IMR-90 (cell line): ENCODE measurements around the gene MDH1B. TPM values are rescaled to one million over a fixed set of nuclear protein-coding genes. Genes with fewer than 3 reads are reported as not detected.
A peak's percentile ranks its signal among the peaks of the same experiment; 100 is the strongest.

Experiments used
- ATAC-seq: fragments of 200-7000 bp; cut with Tn5 transposase; 2 replicates; pipeline ENCODE4 v1.9.1; 2020; ENCODE audit warnings: low read depth, mild to moderate bottlenecking, moderate library complexity
- BruUV-seq: library from RNA; stranded (reverse); fragments of 400-500 nt; replicated peaks from 2 replicates; lab custom pipeline; 2021; lab: Mats Ljungman, UMichigan
- CTCF ChIA-PET: fragments of 300-600 bp; formaldehyde crosslinking; extraction: SDS; loops from one replicate; lab custom pipeline; 2021; ENCODE audit warnings: antibody characterized with exemption; lab: Yijun Ruan, JAX
- POLR2A ChIA-PET: fragments of 300-600 bp; sonication (Branson Sonifier 250); formaldehyde crosslinking; loops from one replicate; lab custom pipeline; 2022; ENCODE audit warnings: antibody characterized with exemption; ENCODE audit not compliant: unreplicated experiment; lab: Charles Lee
- DNase-seq: peaks from one replicate; pipeline ENCODE4 v3.0.0; 2013
- H2AFZ ChIP-seq: replicated peaks from 2 replicates; pipeline ENCODE3; 2013; ENCODE audit warnings: low read length, mild to moderate bottlenecking; ENCODE audit not compliant: poor library complexity
- H2AK5ac ChIP-seq: 2 replicates; pipeline ENCODE4 v1.6.1; 2013; ENCODE audit warnings: low read depth, low read length, inconsistent platforms
- H2AK9ac ChIP-seq: replicated peaks from 2 replicates; pipeline ENCODE3; 2013; ENCODE audit warnings: mild to moderate bottlenecking, low read depth, low read length, moderate library complexity; ENCODE audit not compliant: poor library complexity
- H2BK120ac ChIP-seq: 2 replicates; pipeline ENCODE4 v1.6.1; 2013; ENCODE audit warnings: low read depth, low read length, inconsistent platforms
- H2BK15ac ChIP-seq: 3 replicates; pipeline ENCODE4 v1.6.1; 2013; ENCODE audit warnings: low read depth, low read length, inconsistent platforms
- H2BK20ac ChIP-seq: 2 replicates; pipeline ENCODE4 v1.6.1; 2013; ENCODE audit warnings: low read depth, mild to moderate bottlenecking, inconsistent platforms, low read length, moderate library complexity
- H2BK5ac ChIP-seq: 2 replicates; pipeline ENCODE4 v1.6.1; 2013; ENCODE audit warnings: mild to moderate bottlenecking, low read depth, low read length, inconsistent platforms; ENCODE audit not compliant: poor library complexity, severe bottlenecking
- H3K14ac ChIP-seq: replicated peaks from 2 replicates; pipeline ENCODE4 v1.6.1; 2013; ENCODE audit warnings: low read depth, low read length, inconsistent platforms
- H3K18ac ChIP-seq: 2 replicates; pipeline ENCODE4 v1.6.1; 2013; ENCODE audit warnings: low read depth, low read length, control low read depth
- H3K23ac ChIP-seq: 2 replicates; pipeline ENCODE4 v1.6.1; 2013; ENCODE audit warnings: low read depth, low read length, inconsistent platforms
- H3K27ac ChIP-seq: 2 replicates; pipeline ENCODE4 v1.5.1; 2013; ENCODE audit warnings: mild to moderate bottlenecking, control low read depth, low read length; ENCODE audit not compliant: insufficient read depth
- H3K27me3 ChIP-seq: 2 replicates; pipeline ENCODE4 v1.6.1; 2013; ENCODE audit warnings: low read length; ENCODE audit not compliant: control insufficient read depth, insufficient read depth
- H3K36me3 ChIP-seq: 2 replicates; pipeline ENCODE4 v1.6.1; 2013; ENCODE audit warnings: low read length, mixed read lengths; ENCODE audit not compliant: control insufficient read depth, insufficient read depth
- H3K4ac ChIP-seq: 2 replicates; pipeline ENCODE4 v1.6.1; 2013; ENCODE audit warnings: low read depth, low read length, inconsistent platforms
- H3K4me1 ChIP-seq: 2 replicates; pipeline ENCODE4 v1.6.1; 2013; ENCODE audit warnings: low read length, mixed read lengths; ENCODE audit not compliant: control insufficient read depth, insufficient read depth
- H3K4me2 ChIP-seq: 2 replicates; pipeline ENCODE4 v1.6.1; 2013; ENCODE audit warnings: low read depth, mild to moderate bottlenecking, control low read depth, low read length, moderate library complexity
- H3K4me3 ChIP-seq: 2 replicates; pipeline ENCODE4 v1.5.1; 2013; ENCODE audit warnings: low read depth, mild to moderate bottlenecking, control low read depth, low read length, moderate library complexity; ENCODE audit not compliant: insufficient read depth
- H3K56ac ChIP-seq: 2 replicates; pipeline ENCODE4 v1.6.1; 2013; ENCODE audit warnings: low read length, inconsistent platforms; ENCODE audit not compliant: insufficient read depth; ENCODE audit errors: extremely low read depth
- H3K79me1 ChIP-seq, 2 experiments: 2 replicates each; pipeline ENCODE4 v1.6.1; 2013; ENCODE audit warnings: low read length in 2 of 2, inconsistent platforms in 1 of 2, low read depth in 1 of 2
- H3K9ac ChIP-seq: 2 replicates; pipeline ENCODE4 v1.6.1; 2013; ENCODE audit warnings: low read depth, low read length, control low read depth
- H3K9me1 ChIP-seq: 2 replicates; pipeline ENCODE4 v1.6.1; 2013; ENCODE audit warnings: low read length, inconsistent platforms; ENCODE audit not compliant: insufficient read depth
- H3K9me3 ChIP-seq: 2 replicates; pipeline ENCODE4 v1.6.1; 2013; ENCODE audit warnings: low read length; ENCODE audit not compliant: control insufficient read depth, insufficient read depth
- H4K20me1 ChIP-seq: 2 replicates; pipeline ENCODE4 v1.6.1; 2013; ENCODE audit warnings: low read length, inconsistent platforms; ENCODE audit not compliant: insufficient read depth
- H4K5ac ChIP-seq: 2 replicates; pipeline ENCODE4 v1.6.1; 2013; ENCODE audit warnings: mild to moderate bottlenecking, low read depth, low read length, control low read depth
- H4K8ac ChIP-seq, 2 experiments: 2 replicates each; pipeline ENCODE4 v1.6.1; 2013; ENCODE audit warnings: low read depth in 2 of 2, low read length in 2 of 2, control low read depth in 1 of 2, inconsistent platforms in 1 of 2
- H4K91ac ChIP-seq: 2 replicates; pipeline ENCODE4 v1.6.1; 2013; ENCODE audit warnings: low read depth, low read length, inconsistent platforms; ENCODE audit not compliant: insufficient read depth
- CHD1 ChIP-seq: IDR thresholded peaks from 2 replicates; pipeline ENCODE4 v1.6.1; 2012; ENCODE audit warnings: low read depth, low read length, improper control_type of control experiment
- MAFK ChIP-seq: IDR thresholded peaks from 2 replicates; pipeline ENCODE4 v1.6.1; 2012; ENCODE audit warnings: low read depth, low read length, improper control_type of control experiment
- MAZ ChIP-seq: IDR thresholded peaks from 2 replicates; pipeline ENCODE4 v1.6.1; 2012; ENCODE audit warnings: low read depth, mild to moderate bottlenecking, low read length, improper control_type of control experiment, moderate library complexity, borderline replicate concordance
- MXI1 ChIP-seq: IDR thresholded peaks from 2 replicates; pipeline ENCODE4 v1.6.1; 2012; ENCODE audit warnings: low read depth, mild to moderate bottlenecking, low read length, moderate library complexity, borderline replicate concordance
- NFE2L2 ChIP-seq: fragments of 150-350 bp; IDR thresholded peaks from 2 replicates; pipeline ENCODE4 v1.6.1; 2016; ENCODE audit warnings: low read depth, mild to moderate bottlenecking, low read length
- POLR2A ChIP-seq: IDR thresholded peaks from 2 replicates; pipeline ENCODE4 v1.6.1; 2012; ENCODE audit warnings: mild to moderate bottlenecking, low read depth, low read length
- WGBS, 2 experiments: methylation state at CpG; one replicate each; pipeline versions ENCODE4 v1.1.5 to v1.1.7; 2013; ENCODE audit warnings: missing lambda C conversion rate in 2 of 2; ENCODE audit not compliant: insufficient read length in 1 of 2; ENCODE audit errors: extremely low coverage in 2 of 2; 5-methylcytosine and 5-hydroxymethylcytosine counted together
- dilution Hi-C: fragments of 300-500 bp; cut with HindIII; formaldehyde crosslinking; loops from one replicate; pipeline ENCODE4 v1.14.3; 2018; ENCODE audit warnings: low sequenced_read_pairs; ENCODE audit not compliant: unreplicated experiment
- in situ Hi-C: fragments of 300-500 bp; cut with MboI; formaldehyde crosslinking; loops from 3 replicates; pipeline ENCODE4 v1.14.3; 2019; ENCODE audit warnings: low sequenced_read_pairs, inconsistent platforms, mixed read lengths
- intact Hi-C: fragments of 100-400 bp; cut with micrococcal nuclease; formaldehyde crosslinking; loops from 2 replicates; pipeline ENCODE4 v1.10.0; 2022
- polyA plus RNA-seq, 3 experiments: library from polyadenylated mRNA; depleted of rRNA; stranded (reverse); fragments of >200 nt; gene quantifications; 2 replicates each; pipeline ENCODE4 v1.2.3, GENCODE V29; 2012; ENCODE audit warnings: low replicate concordance in 1 of 3
- total RNA-seq: library from RNA; depleted of rRNA; stranded (reverse); fragments of >200 nt; gene quantifications from 2 replicates; pipeline ENCODE4 v1.2.3, GENCODE V29; 2012

MDH1B gene
- total and polyA plus RNA-seq, 2 of the 4 experiments (the other 2 are of a cell fraction): 0.38 to 0.54 TPM

DNA sequence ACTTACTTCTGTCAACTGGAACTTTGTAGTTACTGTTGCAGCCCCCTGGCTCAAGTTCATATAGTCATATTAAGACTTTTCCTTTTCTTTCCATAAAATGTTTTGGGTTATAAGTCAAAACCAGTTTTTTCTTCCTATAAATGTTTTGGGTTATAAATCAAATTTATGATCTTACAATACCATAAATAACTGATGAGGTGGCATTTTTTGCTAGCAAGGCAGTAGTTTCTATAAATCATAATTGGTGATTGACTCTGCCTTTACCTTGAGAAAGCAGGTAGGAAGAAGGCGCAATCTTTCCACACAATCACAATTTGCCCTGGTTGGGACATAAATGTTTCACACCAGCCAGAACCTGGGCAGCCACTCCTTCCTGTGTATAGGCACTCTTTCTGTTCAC is 41.8 kb downstream of the MDH1B start:
- ChIA-PET CTCF (no interaction called here), POLR2A (no interaction called here)
- H2AK5ac ChIP-seq: no peak overlapping the region
- no peak for DNase-seq
- no peak overlapping the region for H3K27ac ChIP-seq
- H4K20me1 ChIP-seq: no peaks in the 10 kb centered on the region
- no peaks in the 10 kb centered on the region for H3K79me1 ChIP-seq
- H2BK15ac ChIP-seq: no peak overlapping the region
- no peaks in the 10 kb centered on the region for H3K9me1 ChIP-seq
- H3K4me1 ChIP-seq: no peaks in the 10 kb centered on the region
- intact Hi-C loops (no loop called here), dilution Hi-C loops (no loop called here), in situ Hi-C loops (no loop called here)
- H3K4me3 ChIP-seq: no peak overlapping the region
- no peak for TF ChIP-seq CHD1
- no peak for TF ChIP-seq MXI1
- TF ChIP-seq POLR2A: no peak
- TF ChIP-seq MAZ: no peak
- peak; percentile 85 for TF ChIP-seq MAFK
- no peak for TF ChIP-seq NFE2L2
- no peak overlapping the region for H4K8ac ChIP-seq
- H3K9ac ChIP-seq: no peak overlapping the region
- no peak overlapping the region for H3K18ac ChIP-seq
- no CpG with 5 or more reads among the region's 1 CpG for WGBS, 2 experiments
- no peak overlapping the region for H3K23ac ChIP-seq
- H2AFZ ChIP-seq: no peak overlapping the region
- H2BK120ac ChIP-seq: no peak overlapping the region
- H3K4ac ChIP-seq: no peak overlapping the region
- H3K27me3 ChIP-seq: no peaks in the 10 kb centered on the region
- H2AK9ac ChIP-seq: no peak overlapping the region
- no TSS peak for BruUV-seq
- H3K14ac ChIP-seq: no peak overlapping the region
- H2BK5ac ChIP-seq: no peak overlapping the region
- H3K9me3 ChIP-seq: no peaks in the 10 kb centered on the region
- H4K91ac ChIP-seq: no peak overlapping the region
- no peak overlapping the region for H3K4me2 ChIP-seq
- no peak overlapping the region for H2BK20ac ChIP-seq
- no peak for ATAC-seq
- no peak overlapping the region for H4K5ac ChIP-seq
- H3K56ac ChIP-seq: no peak overlapping the region
- H3K36me3 ChIP-seq: no peaks in the 10 kb centered on the region
